Prostate gland (tissue), 2 donors: ENCODE data around the gene FAM229B.

Experiments
- CTCF ChIP-seq, 4 experiments: fragments of 200-600 bp in 2 of 4; fragments of 450-650 bp in 2 of 4; sonication (generic) in 2 of 4; IDR thresholded peaks; 1 replicate in 3 of 4; 2 replicates in 1 of 4; pipeline ENCODE4 v1.5.1; 2016 to 2019; ENCODE audit warnings: antibody characterized with exemption in 4 of 4, mild to moderate bottlenecking in 2 of 4, moderate library complexity in 2 of 4
- POLR2A ChIP-seq: fragments of 450-650 bp; IDR thresholded peaks from one replicate; pipeline ENCODE4 v1.6.1; 2016; ENCODE audit warnings: antibody characterized with exemption, mild to moderate bottlenecking
- POLR2AphosphoS5 ChIP-seq: sonication (generic); formaldehyde crosslinking; IDR thresholded peaks from one replicate; pipeline ENCODE4 v1.6.1; 2017; ENCODE audit warnings: antibody characterized with exemption

GRCh38 chr6:112038268-112038667 is 49.1 kb upstream of the FAM229B start:
- TF ChIP-seq POLR2AphosphoS5 (no peak), CTCF (IDR thresholded peaks at IDR 0.05) (no peak), POLR2A (no peak)
